ENCODE data around the gene KRTAP1-3. TPM values are rescaled to one million over a fixed set of nuclear protein-coding genes. Genes with fewer than 3 reads are reported as not detected.

Gene KRTAP1-3
- polyA plus RNA-seq, 2 of the 4 experiments (the other 2 are of a cell fraction), result not detected

DNA sequence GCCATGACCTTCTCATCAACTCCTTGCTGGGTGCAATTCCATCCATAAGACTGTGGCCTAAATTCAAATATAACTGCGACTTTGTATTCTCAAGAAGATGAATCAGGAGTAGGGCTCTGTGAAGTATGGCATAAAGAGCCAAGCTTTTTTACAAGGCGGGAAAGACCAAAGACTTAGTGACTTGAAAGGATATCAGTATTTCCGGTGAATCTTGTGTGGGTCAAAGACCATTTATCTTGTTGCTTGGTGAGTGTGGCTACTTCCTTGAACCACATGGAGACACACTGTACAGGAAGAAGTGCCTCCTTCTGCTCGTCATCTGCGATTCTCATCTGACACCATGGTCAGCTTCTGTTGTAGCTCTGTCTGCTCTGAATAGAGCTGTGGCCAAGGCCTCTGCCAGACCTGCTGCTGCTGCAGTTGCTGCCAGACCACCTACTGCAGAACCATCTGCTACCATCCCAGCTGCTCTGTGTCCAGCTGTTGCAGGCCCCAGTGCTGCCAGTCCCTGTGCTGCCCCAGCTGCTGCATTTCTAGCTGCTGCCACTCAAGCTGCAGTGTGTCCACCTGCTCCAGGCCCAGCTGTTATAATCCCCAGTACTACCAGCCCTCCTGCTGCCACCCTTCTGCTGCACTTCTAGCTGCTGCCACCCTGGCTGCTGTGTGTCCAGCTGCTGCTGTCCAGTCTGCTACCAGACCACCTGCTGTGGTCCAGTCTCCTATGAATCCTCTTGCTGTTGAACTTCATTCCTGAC is 37.1 kb upstream of the KRTAP1-3 start:
- DNase-seq (ENCODE audit: low read depth in 1 of 2, low spot score in 1 of 2) (no peak), FAIRE-seq (no peak), ATAC-seq (peak in 1 of 2 experiments; percentile 40; a peak in 1 of 6 replicates)
- H3K27ac ChIP-seq, result no peak overlapping the region
- POLR2A ChIA-PET, result no interaction called here
- WGBS (ENCODE audit: missing lambda C conversion rate), result 94% methylated on average over 5 of the region's 5 CpGs
- TF ChIP-seq RCOR1 (IDR thresholded peaks at IDR 0.05; ENCODE audit: low read depth, low read length) (no peak), MAZ (IDR thresholded peaks at IDR 0.05; ENCODE audit: borderline replicate concordance, low read depth, low read length) (no peak)
- CTCF ChIA-PET, result interaction anchor here (0.6 to 1.3 kb wide), 5 partner anchors 19 to 591 kb away, joined by 3 to 5 read pairs (median 3); no protein-coding TSS in a partner anchor
- H3K4me2 ChIP-seq, result no peak overlapping the region
- H3K4me1 ChIP-seq, result no peaks in the 10 kb centered on the region
- H3K4me3 ChIP-seq, result no peak overlapping the region
- no peaks in the 10 kb centered on the region for H3K9me3 ChIP-seq

GRCh38 chr17:41069031-41069430 is 34.4 kb upstream of the KRTAP1-3 start:
- H3K4me2 ChIP-seq, result no peak overlapping the region
- POLR2A ChIA-PET, result no interaction called here
- no peak for FAIRE-seq
- CTCF ChIA-PET, result interaction anchor here (2.5 kb wide), 1 partner anchor 10 kb away, joined by 6 read pairs; no protein-coding TSS in a partner anchor
- peaks cover 7% of the 10 kb centered on the region; the same call in 2 of the 3 replicates for H3K4me1 ChIP-seq
- no peak for DNase-seq (ENCODE audit: low read depth in 1 of 2, low spot score in 1 of 2)
- no peak overlapping the region for H3K4me3 ChIP-seq
- 88% methylated on average over 3 of the region's 3 CpGs for WGBS (ENCODE audit: missing lambda C conversion rate)
- H3K9me3 ChIP-seq, result no peaks in the 10 kb centered on the region
- ATAC-seq, result no peak
- TF ChIP-seq TP53 (CRISPR knock-in tag; IDR thresholded peaks at IDR 0.05), result no peak
- TF ChIP-seq ZNF302 (CRISPR knock-in tag; IDR thresholded peaks at IDR 0.05), result no peak
- TF ChIP-seq SREBF2 (IDR thresholded peaks at IDR 0.05), result no peak
- no peak for TF ChIP-seq CHD2 (IDR thresholded peaks at IDR 0.05; ENCODE audit: low read length, partially characterized antibody)
- TF ChIP-seq ESRRA (IDR thresholded peaks at IDR 0.05; ENCODE audit: borderline replicate concordance, low read length), result no peak
- no peak for TF ChIP-seq PHF8 (IDR thresholded peaks at IDR 0.05; ENCODE audit: borderline replicate concordance, low read depth)
- TF ChIP-seq ZFP36 (IDR thresholded peaks at IDR 0.05; ENCODE audit: borderline replicate concordance, partially characterized antibody), result no peak
- no peak for TF ChIP-seq FOSB (CRISPR knock-in tag; IDR thresholded peaks at IDR 0.05)
- no peak for TF ChIP-seq RAD21 (conservative IDR thresholded peaks at IDR 0.05 in 1 of 2, IDR thresholded peaks at IDR 0.05 in 1 of 2)
- no peak for TF ChIP-seq EHMT2 (IDR thresholded peaks at IDR 0.05; ENCODE audit: low read depth)
- no peak overlapping the region for H3K27ac ChIP-seq

- Histone ChIP-seq H3K4me1 (peaks cover 10% of the 10 kb centered on the region), H3K4me3 (no peak overlapping the region), H3K27ac (no peak overlapping the region), H3K4me2 (no peak overlapping the region), H3K9me3 (no peaks in the 10 kb centered on the region)
- ATAC-seq, result no peak
- no peak for DNase-seq (ENCODE audit: low read depth in 1 of 2, low spot score in 1 of 2)
- ChIA-PET CTCF (interaction anchor here (1.7 to 2.5 kb wide), 2 partner anchors 8 to 158 kb away, joined by 4 to 6 read pairs; no protein-coding TSS in a partner anchor), POLR2A (no interaction called here)
- TF ChIP-seq CBX2 (IDR thresholded peaks at IDR 0.05; ENCODE audit: borderline replicate concordance, low read depth) (no peak), RARB (CRISPR knock-in tag; IDR thresholded peaks at IDR 0.05) (no peak), NFE2L2 (conservative IDR thresholded peaks at IDR 0.05; ENCODE audit: low read length) (no peak), RFX5 (IDR thresholded peaks at IDR 0.05) (no peak), HEYL (CRISPR knock-in tag; IDR thresholded peaks at IDR 0.05) (no peak), SMC3 (IDR thresholded peaks at IDR 0.05) (no peak), MAX (IDR thresholded peaks at IDR 0.05) (no peak), CHD2 (IDR thresholded peaks at IDR 0.05; ENCODE audit: low read length, partially characterized antibody) (no peak), ESRRA (IDR thresholded peaks at IDR 0.05; ENCODE audit: borderline replicate concordance, low read length) (no peak)
- TF ChIP-seq, protein P1, sequence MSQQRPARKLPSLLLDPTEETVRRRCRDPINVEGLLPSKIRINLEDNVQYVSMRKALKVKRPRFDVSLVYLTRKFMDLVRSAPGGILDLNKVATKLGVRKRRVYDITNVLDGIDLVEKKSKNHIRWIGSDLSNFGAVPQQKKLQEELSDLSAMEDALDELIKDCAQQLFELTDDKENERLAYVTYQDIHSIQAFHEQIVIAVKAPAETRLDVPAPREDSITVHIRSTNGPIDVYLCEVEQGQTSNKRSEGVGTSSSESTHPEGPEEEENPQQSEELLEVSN (IDR thresholded peaks at IDR 0.05; ENCODE audit: borderline replicate concordance, low read depth), result no peak
- FAIRE-seq, result peak; percentile 56
Measured at GRCh38 chr17:41067281-41067680, 32.6 kb upstream of the KRTAP1-3 start.
